ENCODE data around the gene SDF2L1. TPM values are rescaled to one million over a fixed set of nuclear protein-coding genes. Genes with fewer than 3 reads are reported as not detected.

The SDF2L1 gene
- total and polyA plus RNA-seq, 2 of the 13 experiments (the other 11 are each of a cell fraction or from before 2014, with no cell fraction given): 18.0 to 57.4 TPM

GRCh38 chr22:21677606-21678443 lies 35.7 kb downstream of the SDF2L1 start (continued):
- TF ChIP-seq FUBP1 (CRISPR knock-in tag; IDR thresholded peaks at IDR 0.05; ENCODE audit: borderline replicate concordance): no peak
- TF ChIP-seq SP1 (IDR thresholded peaks at IDR 0.05): no peak
- TF ChIP-seq SP1 (CRISPR knock-in tag; IDR thresholded peaks at IDR 0.05): no peak
- no peak for TF ChIP-seq SATB2 (CRISPR knock-in tag; IDR thresholded peaks at IDR 0.05)
- TF ChIP-seq NFE2L2 (IDR thresholded peaks at IDR 0.05; ENCODE audit: low read length): no peak
- no peak for TF ChIP-seq ZMAT3 (CRISPR knock-in tag; conservative IDR thresholded peaks at IDR 0.05)
- no peak for TF ChIP-seq ZC3H4 (CRISPR knock-in tag; IDR thresholded peaks at IDR 0.05; ENCODE audit: borderline replicate concordance)
- no peak for TF ChIP-seq ZNF260 (CRISPR knock-in tag; IDR thresholded peaks at IDR 0.05; ENCODE audit: borderline replicate concordance, low read depth)
- no peak for TF ChIP-seq NFE2 (CRISPR knock-in tag; IDR thresholded peaks at IDR 0.05)
- TF ChIP-seq ZNF121 (CRISPR knock-in tag; IDR thresholded peaks at IDR 0.05): 0 out of 2 replicates have a peak, but pooled peaks have one; percentile 10
- peak; percentile 95 for TF ChIP-seq FOXP4 (CRISPR knock-in tag; IDR thresholded peaks at IDR 0.05)
- TF ChIP-seq ZNF136 (CRISPR knock-in tag; IDR thresholded peaks at IDR 0.05; ENCODE audit: low read depth): no peak
- no peak for TF ChIP-seq SUZ12 (IDR thresholded peaks at IDR 0.05; ENCODE audit: low read depth, low read length)
- TF ChIP-seq HDAC6 (IDR thresholded peaks at IDR 0.05; ENCODE audit: low read depth, low read length): no peak
- TF ChIP-seq WIZ (CRISPR knock-in tag; IDR thresholded peaks at IDR 0.05): no peak
- TF ChIP-seq, protein P1, sequence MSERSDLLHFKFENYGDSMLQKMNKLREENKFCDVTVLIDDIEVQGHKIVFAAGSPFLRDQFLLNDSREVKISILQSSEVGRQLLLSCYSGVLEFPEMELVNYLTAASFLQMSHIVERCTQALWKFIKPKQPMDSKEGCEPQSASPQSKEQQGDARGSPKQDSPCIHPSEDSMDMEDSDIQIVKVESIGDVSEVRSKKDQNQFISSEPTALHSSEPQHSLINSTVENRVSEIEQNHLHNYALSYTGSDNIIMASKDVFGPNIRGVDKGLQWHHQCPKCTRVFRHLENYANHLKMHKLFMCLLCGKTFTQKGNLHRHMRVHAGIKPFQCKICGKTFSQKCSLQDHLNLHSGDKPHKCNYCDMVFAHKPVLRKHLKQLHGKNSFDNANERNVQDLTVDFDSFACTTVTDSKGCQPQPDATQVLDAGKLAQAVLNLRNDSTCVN (CRISPR knock-in tag; IDR thresholded peaks at IDR 0.05; ENCODE audit: borderline replicate concordance): no peak
- no peak for TF ChIP-seq MYPOP (CRISPR knock-in tag; IDR thresholded peaks at IDR 0.05)
- TF ChIP-seq ZNF354B (CRISPR knock-in tag; IDR thresholded peaks at IDR 0.05): no peak
- no peak for TF ChIP-seq JARID2 (CRISPR knock-in tag; IDR thresholded peaks at IDR 0.05; ENCODE audit: insufficient replicate concordance)
- no peak; the same call in 1 of the 2 replicates for TF ChIP-seq PHF20 (CRISPR knock-in tag; IDR thresholded peaks at IDR 0.05)
- TF ChIP-seq NCOA1 (CRISPR knock-in tag; IDR thresholded peaks at IDR 0.05): no peak
- TF ChIP-seq TGIF2 (CRISPR knock-in tag; IDR thresholded peaks at IDR 0.05): 0 out of 2 replicates have a peak, but pooled peaks have one; percentile 30
- peak; percentile 20; the same call in 1 of the 2 replicates for TF ChIP-seq NR2F6 (IDR thresholded peaks at IDR 0.05)
- peak; percentile 78 for TF ChIP-seq NR2F6 (CRISPR knock-in tag; IDR thresholded peaks at IDR 0.05)
- no peak for TF ChIP-seq FOXP1 (IDR thresholded peaks at IDR 0.05)
- TF ChIP-seq FOXP1 (CRISPR knock-in tag; IDR thresholded peaks at IDR 0.05): peak; percentile 81; the same call in 1 of the 2 replicates
- 0 out of 2 replicates have a peak, but pooled peaks have one; percentile 58 for TF ChIP-seq ZNF543 (CRISPR knock-in tag; IDR thresholded peaks at IDR 0.05)
- TF ChIP-seq ZNF792 (CRISPR knock-in tag; IDR thresholded peaks at IDR 0.05): peak; percentile 55; the same call in 1 of the 2 replicates
